Measurements from ENCODE around the gene ASB2. TPM values are rescaled to one million over a fixed set of nuclear protein-coding genes. Genes with fewer than 3 reads are reported as not detected.

The ASB2 gene
- total RNA-seq, 1 donor from 2014 or later: 58.6 TPM

- DNase-seq (ENCODE audit: low spot score in 2 of 2): no peak
- Histone ChIP-seq H3K9me3 (no peaks in the 10 kb centered on the region), H3K27ac (no peak overlapping the region), H3K36me3 (no peaks in the 10 kb centered on the region), H3K4me1 (peaks cover 0 to 8% of the 10 kb centered on the region in 2 donors), H3K27me3 (no peaks in the 10 kb centered on the region), H3K4me3 (no peak overlapping the region)
- TF ChIP-seq, protein P1, sequence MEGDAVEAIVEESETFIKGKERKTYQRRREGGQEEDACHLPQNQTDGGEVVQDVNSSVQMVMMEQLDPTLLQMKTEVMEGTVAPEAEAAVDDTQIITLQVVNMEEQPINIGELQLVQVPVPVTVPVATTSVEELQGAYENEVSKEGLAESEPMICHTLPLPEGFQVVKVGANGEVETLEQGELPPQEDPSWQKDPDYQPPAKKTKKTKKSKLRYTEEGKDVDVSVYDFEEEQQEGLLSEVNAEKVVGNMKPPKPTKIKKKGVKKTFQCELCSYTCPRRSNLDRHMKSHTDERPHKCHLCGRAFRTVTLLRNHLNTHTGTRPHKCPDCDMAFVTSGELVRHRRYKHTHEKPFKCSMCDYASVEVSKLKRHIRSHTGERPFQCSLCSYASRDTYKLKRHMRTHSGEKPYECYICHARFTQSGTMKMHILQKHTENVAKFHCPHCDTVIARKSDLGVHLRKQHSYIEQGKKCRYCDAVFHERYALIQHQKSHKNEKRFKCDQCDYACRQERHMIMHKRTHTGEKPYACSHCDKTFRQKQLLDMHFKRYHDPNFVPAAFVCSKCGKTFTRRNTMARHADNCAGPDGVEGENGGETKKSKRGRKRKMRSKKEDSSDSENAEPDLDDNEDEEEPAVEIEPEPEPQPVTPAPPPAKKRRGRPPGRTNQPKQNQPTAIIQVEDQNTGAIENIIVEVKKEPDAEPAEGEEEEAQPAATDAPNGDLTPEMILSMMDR (IDR thresholded peaks at IDR 0.05): no peak
- intact Hi-C loops (cut with DNase I): no loop called here
Observed at GRCh38 chr14:93895023-93895604, 81.3 kb downstream of the ASB2 start.

DNA sequence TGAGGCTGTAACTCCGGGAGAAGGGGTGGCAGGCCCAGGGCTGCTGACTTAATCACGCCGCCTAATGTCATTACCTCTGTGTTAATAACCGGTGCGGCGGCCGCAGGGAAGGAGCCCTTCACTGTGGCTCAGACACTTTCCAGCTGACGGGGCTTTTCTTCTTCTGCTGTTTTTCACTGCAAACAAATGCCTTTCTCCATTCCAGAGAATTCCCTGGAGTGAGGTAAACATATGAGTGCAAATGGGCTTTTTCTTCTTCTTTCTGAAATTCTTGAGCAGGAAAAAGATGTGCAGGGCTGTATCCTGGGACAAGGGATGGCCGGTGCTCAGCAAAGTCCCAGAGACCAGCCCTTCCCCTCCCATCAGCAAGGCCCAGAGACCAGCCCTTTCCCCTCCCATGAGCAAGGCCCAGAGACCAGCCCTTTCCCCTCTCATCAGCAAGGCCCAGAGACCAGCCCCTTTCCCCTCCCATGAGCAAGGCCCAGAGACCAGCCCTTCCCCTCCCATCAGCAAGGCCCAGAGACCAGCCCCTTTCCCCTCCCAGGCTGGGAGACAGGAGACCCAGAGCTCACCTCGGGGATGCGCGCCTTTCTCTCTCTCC lies 82.6 kb downstream of the ASB2 start:
- Histone ChIP-seq H3K27ac (no peak overlapping the region), H3K9me3 (no peaks in the 10 kb centered on the region), H3K27me3 (no peaks in the 10 kb centered on the region), H3K4me3 (no peak overlapping the region), H3K4me1 (peaks cover 0 to 8% of the 10 kb centered on the region in 2 donors), H3K36me3 (no peaks in the 10 kb centered on the region)
- TF ChIP-seq, protein P1 (IDR thresholded peaks at IDR 0.05): no peak
- DNase-seq (ENCODE audit: low spot score in 2 of 2): no peak
- intact Hi-C loops (cut with DNase I): loop anchor here (1.0 to 2.0 kb wide), 2 partner anchors 105 to 238 kb away; partner anchors contain the start of gene PRIMA1

DNA sequence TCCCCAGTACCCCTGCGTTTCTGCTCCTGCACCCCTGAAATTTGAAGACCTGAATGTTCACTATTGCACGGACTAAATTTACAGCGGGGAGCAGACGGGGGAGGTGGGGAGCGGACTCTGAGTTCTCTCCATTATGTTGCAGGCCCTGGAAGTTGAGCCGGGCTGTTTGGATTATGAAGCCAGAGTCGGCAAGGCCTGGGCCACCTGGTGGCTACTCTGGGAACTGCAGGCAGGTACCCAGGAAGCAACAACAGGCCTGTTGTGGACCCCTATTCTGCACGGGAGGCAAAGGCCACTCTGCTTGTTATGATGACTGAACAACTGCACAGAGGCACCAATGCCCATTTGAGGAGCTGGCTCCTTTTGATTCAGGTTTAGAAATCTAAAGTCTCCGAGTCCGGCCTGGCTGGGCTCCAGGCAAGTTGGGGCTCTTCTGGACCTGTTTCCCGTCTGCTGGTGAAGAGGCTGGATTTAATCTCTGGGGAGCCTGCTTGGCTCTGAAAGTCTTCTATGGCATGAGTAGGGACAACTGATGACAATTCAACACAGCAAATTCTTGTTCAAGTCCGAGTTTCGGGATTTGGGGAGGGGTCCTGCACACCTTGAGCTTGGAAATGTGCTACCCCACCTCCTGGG lies 83.3 kb downstream of the ASB2 start:
- Histone ChIP-seq H3K27ac (no peak overlapping the region), H3K4me1 (peaks cover 0 to 8% of the 10 kb centered on the region in 2 donors), H3K9me3 (no peaks in the 10 kb centered on the region), H3K27me3 (no peaks in the 10 kb centered on the region), H3K4me3 (no peak overlapping the region), H3K36me3 (no peaks in the 10 kb centered on the region)
- DNase-seq (ENCODE audit: low spot score in 2 of 2): peak in 1 of 2 donors; percentile 84
- intact Hi-C loops (cut with DNase I): loop anchor here (1.0 to 2.0 kb wide), 2 partner anchors 104 to 238 kb away; partner anchors contain the start of gene PRIMA1
- TF ChIP-seq, protein P1 (IDR thresholded peaks at IDR 0.05): peak; percentile 79 to 99 (median 98)

DNA sequence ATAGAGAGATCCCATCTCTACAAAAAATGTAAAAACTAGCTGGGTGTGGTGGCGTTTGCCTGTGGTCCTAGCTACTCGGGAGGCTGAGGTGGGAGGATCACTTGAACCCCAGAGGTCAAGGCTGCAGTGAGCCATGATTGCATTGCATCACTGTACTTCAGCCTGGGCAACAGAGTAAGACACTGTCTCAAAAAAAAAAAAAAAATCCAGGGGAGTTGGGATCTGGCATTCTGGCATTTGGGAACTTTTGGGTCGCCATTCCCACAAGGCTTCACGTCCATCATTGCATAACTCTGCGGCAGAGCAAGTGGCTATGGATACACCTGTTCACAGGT lies 83.9 kb downstream of the ASB2 start:
- no peaks in the 10 kb centered on the region for H3K9me3 ChIP-seq
- H3K4me1 ChIP-seq: peaks cover 0 to 8% of the 10 kb centered on the region in 2 donors
- no peak overlapping the region for H3K4me3 ChIP-seq
- intact Hi-C loops (cut with DNase I): loop anchor here (2.0 kb wide), 1 partner anchor 104 kb away; the partner anchor contains the start of gene PRIMA1
- DNase-seq (ENCODE audit: low spot score in 2 of 2): no peak
- TF ChIP-seq, protein P1 (IDR thresholded peaks at IDR 0.05): no peak
- no peaks in the 10 kb centered on the region for H3K36me3 ChIP-seq
- no peak overlapping the region for H3K27ac ChIP-seq
- H3K27me3 ChIP-seq: no peaks in the 10 kb centered on the region

GRCh38 chr14:93891756-93892504 lies 84.4 kb downstream of the ASB2 start:
- no peaks in the 10 kb centered on the region for H3K27me3 ChIP-seq
- no peak overlapping the region for H3K4me3 ChIP-seq
- TF ChIP-seq, protein P1 (IDR thresholded peaks at IDR 0.05): no peak
- no peaks in the 10 kb centered on the region for H3K9me3 ChIP-seq
- no peak overlapping the region for H3K27ac ChIP-seq
- intact Hi-C loops (cut with DNase I): loop anchor here (2.0 kb wide), 1 partner anchor 103 kb away; the partner anchor contains the start of gene PRIMA1
- H3K4me1 ChIP-seq: peaks cover 0 to 8% of the 10 kb centered on the region in 2 donors
- no peaks in the 10 kb centered on the region for H3K36me3 ChIP-seq
- DNase-seq (ENCODE audit: low spot score in 2 of 2): no peak

All from ascending aorta (tissue), 2 donors.